ENCODE measurements around the gene SEMA4D.

SEMA4D gene

DNA sequence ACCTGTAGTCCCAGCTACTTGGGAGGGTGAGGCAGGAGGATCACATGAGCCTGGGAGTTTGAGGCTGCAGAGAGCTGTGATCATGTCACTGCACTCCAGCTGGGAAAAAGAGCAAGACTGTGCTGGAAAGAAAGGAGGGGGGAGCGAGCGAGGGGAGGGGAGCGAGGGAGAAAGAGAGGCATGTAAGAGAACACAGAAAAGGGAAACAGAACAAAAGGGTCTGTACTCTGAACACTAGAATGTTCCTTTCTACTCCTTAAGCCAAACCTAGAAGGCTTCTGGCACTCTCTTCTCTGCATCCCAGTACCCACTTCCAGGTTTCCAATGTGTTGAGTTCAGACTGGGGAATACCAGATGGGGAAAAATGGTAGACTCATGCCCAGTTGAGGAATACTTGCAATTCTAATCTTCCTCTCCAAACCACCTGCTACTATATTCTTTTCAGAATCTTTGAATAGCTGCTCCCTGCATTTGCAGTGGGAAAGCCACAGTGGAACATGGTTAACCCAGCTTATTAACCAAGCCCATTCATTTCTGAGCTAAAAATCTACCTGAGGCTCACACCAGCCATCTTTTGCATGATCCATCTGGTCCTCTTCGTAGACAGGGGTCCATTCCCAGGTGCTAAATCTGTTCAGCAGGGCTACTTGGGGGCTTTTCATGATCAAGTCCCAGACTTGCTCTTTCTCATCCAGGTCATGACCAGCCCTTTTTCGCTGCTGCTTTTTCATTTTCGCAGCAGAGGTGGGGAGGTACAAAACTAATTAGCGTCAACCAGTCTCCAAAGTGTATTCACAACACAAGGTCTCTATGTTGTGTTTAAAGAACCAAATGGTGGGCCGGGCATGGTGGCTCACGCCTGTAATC lies 34.9 kb downstream of the SEMA4D start:
- no peaks in the 10 kb centered on the region for H3F3A ChIP-seq (ENCODE audit: low read depth)
- H3K9me2 ChIP-seq (replicated peaks; ENCODE audit: low read depth, low read length), result no peaks in the 10 kb centered on the region
- H2AFZ ChIP-seq (ENCODE audit: low read length), result no peak overlapping the region
- peaks cover 50% of the 10 kb centered on the region; the same call in 1 of the 2 replicates for H3K36me3 ChIP-seq (ENCODE audit: insufficient read depth, low read length)
- H3K79me2 ChIP-seq (ENCODE audit: insufficient read depth, low read length), result peaks cover 100% of the 10 kb centered on the region
- peak overlapping the region; percentile 96 for H3K4me2 ChIP-seq (ENCODE audit: low read depth, low read length, poor library complexity, severe bottlenecking)
- H3K4me1 ChIP-seq (ENCODE audit: insufficient read depth, low read length, poor library complexity, severe bottlenecking), result peaks cover 81% of the 10 kb centered on the region
- H3K4me3 ChIP-seq (ENCODE audit: low read length, poor library complexity, severe bottlenecking), result no peak overlapping the region
- no peaks in the 10 kb centered on the region for H3K9me3 ChIP-seq (ENCODE audit: insufficient read depth, low read depth, low read length)
- no peaks in the 10 kb centered on the region for H3K27me3 ChIP-seq (ENCODE audit: insufficient read depth, low read length, poor library complexity, severe bottlenecking)
- TF ChIP-seq EZH2phosphoT487 (IDR thresholded peaks at IDR 0.05; ENCODE audit: borderline replicate concordance) (no peak), CTCF (conservative IDR thresholded peaks at IDR 0.05; ENCODE audit: low read length) (no peak)
- no peak overlapping the region for H3K9ac ChIP-seq (ENCODE audit: low read depth, low read length, poor library complexity, severe bottlenecking)
- H4K20me1 ChIP-seq (ENCODE audit: insufficient read depth, low read length, poor library complexity, severe bottlenecking), result peaks cover 96% of the 10 kb centered on the region

- Histone ChIP-seq H3K4me3 (ENCODE audit: low read length, poor library complexity, severe bottlenecking) (no peak overlapping the region), H3K36me3 (ENCODE audit: insufficient read depth, low read length) (peaks cover 52% of the 10 kb centered on the region; the same call in 1 of the 2 replicates), H3K9me2 (replicated peaks; ENCODE audit: low read depth, low read length) (no peaks in the 10 kb centered on the region), H3K9me3 (ENCODE audit: insufficient read depth, low read depth, low read length) (no peaks in the 10 kb centered on the region), H3K4me2 (ENCODE audit: low read depth, low read length, poor library complexity, severe bottlenecking) (peak overlapping the region; percentile 51), H3F3A (ENCODE audit: low read depth) (no peaks in the 10 kb centered on the region), H3K4me1 (ENCODE audit: insufficient read depth, low read length, poor library complexity, severe bottlenecking) (peaks cover 78% of the 10 kb centered on the region), H3K27me3 (ENCODE audit: insufficient read depth, low read length, poor library complexity, severe bottlenecking) (no peaks in the 10 kb centered on the region), H2AFZ (ENCODE audit: low read length) (no peak overlapping the region), H3K79me2 (ENCODE audit: insufficient read depth, low read length) (peaks cover 100% of the 10 kb centered on the region), H3K9ac (ENCODE audit: low read depth, low read length, poor library complexity, severe bottlenecking) (peak overlapping the region; percentile 24), H4K20me1 (ENCODE audit: insufficient read depth, low read length, poor library complexity, severe bottlenecking) (peaks cover 96% of the 10 kb centered on the region)
- TF ChIP-seq CTCF (conservative IDR thresholded peaks at IDR 0.05; ENCODE audit: low read length) (no peak), EZH2phosphoT487 (IDR thresholded peaks at IDR 0.05; ENCODE audit: borderline replicate concordance) (no peak)
Observed at GRCh38 chr9:89462199-89462598, 35.7 kb downstream of the SEMA4D start.

- no peaks in the 10 kb centered on the region for H3K27me3 ChIP-seq (ENCODE audit: insufficient read depth, low read length, poor library complexity, severe bottlenecking)
- H3K9me3 ChIP-seq (ENCODE audit: insufficient read depth, low read depth, low read length), result no peaks in the 10 kb centered on the region
- peaks cover 100% of the 10 kb centered on the region for H3K79me2 ChIP-seq (ENCODE audit: insufficient read depth, low read length)
- H3K4me3 ChIP-seq (ENCODE audit: low read length, poor library complexity, severe bottlenecking), result no peak overlapping the region
- H3K36me3 ChIP-seq (ENCODE audit: insufficient read depth, low read length), result peaks cover 43% of the 10 kb centered on the region; the same call in 1 of the 2 replicates
- H2AFZ ChIP-seq (ENCODE audit: low read length), result no peak overlapping the region
- H3K4me2 ChIP-seq (ENCODE audit: low read depth, low read length, poor library complexity, severe bottlenecking), result no peak overlapping the region
- no peaks in the 10 kb centered on the region for H3F3A ChIP-seq (ENCODE audit: low read depth)
- H3K4me1 ChIP-seq (ENCODE audit: insufficient read depth, low read length, poor library complexity, severe bottlenecking), result peaks cover 78% of the 10 kb centered on the region
- peaks cover 95% of the 10 kb centered on the region for H4K20me1 ChIP-seq (ENCODE audit: insufficient read depth, low read length, poor library complexity, severe bottlenecking)
- TF ChIP-seq EZH2phosphoT487 (IDR thresholded peaks at IDR 0.05; ENCODE audit: borderline replicate concordance), result no peak
- TF ChIP-seq CTCF (conservative IDR thresholded peaks at IDR 0.05; ENCODE audit: low read length), result no peak
- no peaks in the 10 kb centered on the region for H3K9me2 ChIP-seq (replicated peaks; ENCODE audit: low read depth, low read length)
- no peak overlapping the region for H3K9ac ChIP-seq (ENCODE audit: low read depth, low read length, poor library complexity, severe bottlenecking)
Observed at GRCh38 chr9:89461265-89461664, 36.6 kb downstream of the SEMA4D start.
